ENCODE measurements around the gene ITSN2.

DNA sequence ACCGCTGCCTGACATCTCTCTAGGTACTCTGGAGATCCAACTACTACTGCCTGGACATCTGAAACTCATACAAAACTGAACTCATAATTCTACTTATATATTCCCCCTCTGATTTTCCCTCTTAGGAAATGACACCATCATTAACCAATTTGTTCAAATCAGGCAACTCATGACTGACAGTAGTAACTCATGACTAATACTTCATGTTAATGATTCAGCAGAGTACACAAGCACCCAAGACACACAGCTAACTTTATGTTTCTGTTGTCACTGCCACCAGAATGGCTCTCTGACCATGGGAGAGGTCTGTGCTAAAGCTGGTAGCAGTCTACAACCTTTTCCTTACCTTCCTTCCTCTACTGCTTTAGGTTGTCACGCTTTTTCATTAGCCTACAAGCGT lies 91.1 kb downstream of the ITSN2 start:
- TF ChIP-seq POLR2A (IDR thresholded peaks at IDR 0.05; ENCODE audit: low read depth, low read length) (no peak), POLR2AphosphoS5 (IDR thresholded peaks at IDR 0.05; ENCODE audit: low read depth, low read length) (no peak), TAF1 (IDR thresholded peaks at IDR 0.05; ENCODE audit: borderline replicate concordance, low read depth, low read length) (no peak)

All from GM12892 (cell line).